Keratinocyte (primary cell): ENCODE measurements around the gene ARHGEF6.

Experiments
- EZH2 ChIP-seq: IDR thresholded peaks from one replicate; pipeline ENCODE4 v1.6.1; 2012; ENCODE audit warnings: inconsistent platforms, mild to moderate bottlenecking, low read length, moderate library complexity
- TF ChIP-seq, protein P1 (sequence below), 3 experiments: IDR thresholded peaks in 1 of 3; conservative IDR thresholded peaks in 1 of 3; optimal IDR thresholded peaks in 1 of 3; 2 replicates in 2 of 3; 3 replicates in 1 of 3; pipeline versions ENCODE3 to v1.5.1; 2011; ENCODE audit warnings: low read length in 3 of 3, mild to moderate bottlenecking in 3 of 3, moderate library complexity in 2 of 3, control low read depth in 1 of 3, inconsistent platforms in 1 of 3; ENCODE audit not compliant: insufficient read depth in 2 of 3; ENCODE audit errors: extremely low read depth in 1 of 3

DNA sequence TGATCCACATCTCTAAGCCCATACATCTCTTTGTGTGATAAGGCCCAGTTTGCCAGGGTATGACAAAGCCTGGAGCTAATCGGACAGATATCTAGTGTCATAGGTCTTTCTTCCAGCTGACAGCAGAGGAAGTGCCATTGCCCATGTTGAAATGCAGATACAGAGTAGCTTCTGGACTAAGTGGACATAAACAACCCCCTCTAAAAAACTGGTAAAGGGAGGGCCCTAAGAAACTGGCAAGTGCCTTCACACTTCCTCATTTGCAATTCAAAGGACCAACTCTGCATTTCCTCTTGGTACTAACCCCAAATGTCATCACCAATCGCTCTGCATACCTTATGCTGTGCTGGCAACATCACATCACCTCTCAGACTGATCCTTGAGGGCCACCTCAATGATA is 20.8 kb downstream of the ARHGEF6 start:
- TF ChIP-seq, protein P1, sequence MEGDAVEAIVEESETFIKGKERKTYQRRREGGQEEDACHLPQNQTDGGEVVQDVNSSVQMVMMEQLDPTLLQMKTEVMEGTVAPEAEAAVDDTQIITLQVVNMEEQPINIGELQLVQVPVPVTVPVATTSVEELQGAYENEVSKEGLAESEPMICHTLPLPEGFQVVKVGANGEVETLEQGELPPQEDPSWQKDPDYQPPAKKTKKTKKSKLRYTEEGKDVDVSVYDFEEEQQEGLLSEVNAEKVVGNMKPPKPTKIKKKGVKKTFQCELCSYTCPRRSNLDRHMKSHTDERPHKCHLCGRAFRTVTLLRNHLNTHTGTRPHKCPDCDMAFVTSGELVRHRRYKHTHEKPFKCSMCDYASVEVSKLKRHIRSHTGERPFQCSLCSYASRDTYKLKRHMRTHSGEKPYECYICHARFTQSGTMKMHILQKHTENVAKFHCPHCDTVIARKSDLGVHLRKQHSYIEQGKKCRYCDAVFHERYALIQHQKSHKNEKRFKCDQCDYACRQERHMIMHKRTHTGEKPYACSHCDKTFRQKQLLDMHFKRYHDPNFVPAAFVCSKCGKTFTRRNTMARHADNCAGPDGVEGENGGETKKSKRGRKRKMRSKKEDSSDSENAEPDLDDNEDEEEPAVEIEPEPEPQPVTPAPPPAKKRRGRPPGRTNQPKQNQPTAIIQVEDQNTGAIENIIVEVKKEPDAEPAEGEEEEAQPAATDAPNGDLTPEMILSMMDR (optimal IDR thresholded peaks at IDR 0.05 in 1 of 3, IDR thresholded peaks at IDR 0.05 in 1 of 3, conservative IDR thresholded peaks at IDR 0.05 in 1 of 3; ENCODE audit: extremely low read depth in 1 of 3, insufficient read depth in 2 of 3, low read length in 3 of 3) = no peak
- no peak for TF ChIP-seq EZH2
